H9 (cell line): ENCODE data around the gene SERPINB4. TPM values are rescaled to one million over a fixed set of nuclear protein-coding genes. Genes with fewer than 3 reads are reported as not detected.
A peak's percentile ranks its signal among the peaks of the same experiment; 100 is the strongest.

ENCODE experiments used
- DNase-seq: peaks from one replicate; pipeline ENCODE4 v3.0.0-alpha.2; 2017
- H2AFZ ChIP-seq: one replicate; pipeline ENCODE4 v1.6.1; 2013; ENCODE audit warnings: mild to moderate bottlenecking, low read length, control low read depth, moderate library complexity
- H2AK5ac ChIP-seq: 2 replicates; pipeline ENCODE4 v1.6.1; 2013; ENCODE audit warnings: low read length, control low read depth, mixed read lengths; ENCODE audit not compliant: insufficient read length
- H2BK120ac ChIP-seq: one replicate; pipeline ENCODE4 v1.6.1; 2013; ENCODE audit warnings: low read depth, mild to moderate bottlenecking, low read length, control low read depth, inconsistent platforms; ENCODE audit not compliant: poor library complexity, severe bottlenecking
- H2BK12ac ChIP-seq: 2 replicates; pipeline ENCODE4 v1.6.1; 2013; ENCODE audit warnings: low read length, control low read depth, mixed read lengths, low read depth; ENCODE audit not compliant: insufficient read length
- H2BK15ac ChIP-seq: 2 replicates; pipeline ENCODE4 v1.6.1; 2013; ENCODE audit warnings: low read depth, low read length, control low read depth
- H2BK20ac ChIP-seq: one replicate; pipeline ENCODE4 v1.6.1; 2013; ENCODE audit warnings: low read depth, mild to moderate bottlenecking, low read length, control low read depth, inconsistent platforms; ENCODE audit not compliant: poor library complexity, severe bottlenecking
- H2BK5ac ChIP-seq: 2 replicates; pipeline ENCODE4 v1.6.1; 2013; ENCODE audit warnings: low read length, control low read depth, mixed read lengths; ENCODE audit not compliant: insufficient read length
- H3K14ac ChIP-seq: 2 replicates; pipeline ENCODE4 v1.6.1; 2013; ENCODE audit warnings: low read length, control low read depth; ENCODE audit not compliant: insufficient read depth
- H3K18ac ChIP-seq: 2 replicates; pipeline ENCODE4 v1.6.1; 2013; ENCODE audit warnings: low read depth, mild to moderate bottlenecking, mixed read lengths, low read length, control low read depth; ENCODE audit not compliant: insufficient read length
- H3K23ac ChIP-seq: 2 replicates; pipeline ENCODE4 v1.6.1; 2013; ENCODE audit warnings: low read length, control low read depth, mixed read lengths, low read depth; ENCODE audit not compliant: insufficient read length
- H3K23me2 ChIP-seq: 2 replicates; pipeline ENCODE4 v1.6.1; 2013; ENCODE audit warnings: low read depth, mild to moderate bottlenecking, mixed read lengths, low read length, control low read depth; ENCODE audit not compliant: insufficient read length, poor library complexity, severe bottlenecking
- H3K27ac ChIP-seq: 2 replicates; pipeline ENCODE4 v1.5.1; 2013; ENCODE audit warnings: low read length, control low read depth, mixed read lengths, low read depth; ENCODE audit not compliant: insufficient read length
- H3K27me3 ChIP-seq: 2 replicates; pipeline ENCODE4 v1.6.1; 2013; ENCODE audit warnings: low read length, control low read depth, inconsistent platforms; ENCODE audit not compliant: insufficient read depth
- H3K4ac ChIP-seq: 2 replicates; pipeline ENCODE4 v1.6.1; 2013; ENCODE audit warnings: low read depth, mild to moderate bottlenecking, control low read depth, inconsistent platforms, low read length, moderate library complexity
- H3K4me1 ChIP-seq: 2 replicates; pipeline ENCODE4 v1.6.1; 2013; ENCODE audit warnings: low read length, control low read depth, inconsistent platforms; ENCODE audit not compliant: insufficient read depth
- H3K4me2 ChIP-seq: 2 replicates; pipeline ENCODE4 v1.6.1; 2013; ENCODE audit warnings: low read length, control low read depth, mixed read lengths; ENCODE audit not compliant: insufficient read length, insufficient read depth
- H3K56ac ChIP-seq: 2 replicates; pipeline ENCODE4 v1.6.1; 2013; ENCODE audit warnings: low read depth, mild to moderate bottlenecking, mixed read lengths, low read length, control low read depth; ENCODE audit not compliant: insufficient read length
- H3K79me1 ChIP-seq: 2 replicates; pipeline ENCODE4 v1.6.1; 2013; ENCODE audit warnings: low read depth, mild to moderate bottlenecking, moderate library complexity, low read length, control low read depth, inconsistent platforms; ENCODE audit not compliant: insufficient read depth, poor library complexity, severe bottlenecking
- H3K79me2 ChIP-seq: 2 replicates; pipeline ENCODE4 v1.6.1; 2013; ENCODE audit warnings: low read length, control low read depth, inconsistent platforms; ENCODE audit not compliant: insufficient read depth
- H3K9ac ChIP-seq: 2 replicates; pipeline ENCODE4 v1.6.1; 2013; ENCODE audit warnings: low read length, control low read depth, mixed read lengths; ENCODE audit not compliant: insufficient read length; ENCODE audit errors: extremely low read depth
- H3K9me3 ChIP-seq: one replicate; pipeline ENCODE4 v1.6.1; 2013; ENCODE audit warnings: low read depth, low read length, inconsistent platforms; ENCODE audit not compliant: control insufficient read depth
- H3T11ph ChIP-seq: one replicate; pipeline ENCODE4 v1.6.1; 2013; ENCODE audit warnings: mild to moderate bottlenecking, low read length, control low read depth, inconsistent platforms
- H4K20me1 ChIP-seq: one replicate; pipeline ENCODE4 v1.6.1; 2013; ENCODE audit not compliant: control insufficient read depth, insufficient read length, insufficient read depth
- H4K5ac ChIP-seq: 2 replicates; pipeline ENCODE4 v1.6.1; 2013; ENCODE audit warnings: low read depth, mild to moderate bottlenecking, mixed read lengths, low read length, control low read depth; ENCODE audit not compliant: insufficient read length
- H4K8ac ChIP-seq: replicated peaks from 2 replicates; pipeline ENCODE4 v1.6.1; 2013; ENCODE audit warnings: low read length, control low read depth, mixed read lengths, low read depth; ENCODE audit not compliant: insufficient read length
- H4K91ac ChIP-seq: 2 replicates; pipeline ENCODE4 v1.6.1; 2013; ENCODE audit warnings: low read depth, mild to moderate bottlenecking, moderate library complexity, mixed read lengths, low read length, control low read depth; ENCODE audit not compliant: insufficient read length
- H3K27ac Mint-ChIP-seq, 3 experiments: 2 replicates in 2 of 3; 3 replicates in 1 of 3; pipeline ENCODE4 v1.8.0; 2020 to 2021; ENCODE audit warnings: mixed read lengths in 3 of 3, mild to moderate bottlenecking in 1 of 3, moderate library complexity in 1 of 3
- H3K27me3 Mint-ChIP-seq: 2 replicates; pipeline ENCODE4 v1.8.0; 2021; ENCODE audit warnings: low read depth, mild to moderate bottlenecking, moderate library complexity, mixed read lengths
- H3K36me3 Mint-ChIP-seq, 3 experiments: 2 replicates in 2 of 3; 3 replicates in 1 of 3; pipeline ENCODE4 v1.8.0; 2020 to 2021; ENCODE audit warnings: low read depth in 3 of 3, mixed read lengths in 3 of 3; ENCODE audit not compliant: insufficient read depth in 1 of 3
- H3K4me1 Mint-ChIP-seq, 2 experiments: 2 replicates each; pipeline ENCODE4 v1.8.0; 2020; ENCODE audit warnings: mixed read lengths in 2 of 2
- H3K4me3 Mint-ChIP-seq, 2 experiments: 2 replicates in 1 of 2; 3 replicates in 1 of 2; pipeline ENCODE4 v1.8.0; 2020 to 2021; ENCODE audit warnings: mild to moderate bottlenecking in 2 of 2, mixed read lengths in 2 of 2, moderate library complexity in 1 of 2
- H3K9me3 Mint-ChIP-seq, 2 experiments: 2 replicates in 1 of 2; 3 replicates in 1 of 2; pipeline ENCODE4 v1.8.0; 2020; ENCODE audit warnings: mild to moderate bottlenecking in 2 of 2, mixed read lengths in 2 of 2, moderate library complexity in 1 of 2
- WGBS: extraction: QIAGEN DNeasy Blood & Tissue Kit; methylation state at CpG from one replicate; pipeline ENCODE4 v1.1.7; 2013; ENCODE audit warnings: missing lambda C conversion rate, low lambda C conversion rate, mixed read lengths; ENCODE audit not compliant: insufficient read length; ENCODE audit errors: extremely low coverage; 5-methylcytosine and 5-hydroxymethylcytosine counted together
- total RNA-seq: library from RNA; stranded (reverse); gene quantifications from 2 replicates; pipeline ENCODE4 v1.2.1, GENCODE V29; 2021
- TF ChIP-seq, protein P1 (sequence below): fragments of 200-600 bp; sonication (generic); conservative IDR thresholded peaks from 3 replicates; pipeline ENCODE4 v1.8.0; 2021; ENCODE audit warnings: antibody characterized with exemption, mild to moderate bottlenecking

SERPINB4 gene
- total RNA-seq, 1 experiment from 2014 or later, result 4.1 TPM

DNA sequence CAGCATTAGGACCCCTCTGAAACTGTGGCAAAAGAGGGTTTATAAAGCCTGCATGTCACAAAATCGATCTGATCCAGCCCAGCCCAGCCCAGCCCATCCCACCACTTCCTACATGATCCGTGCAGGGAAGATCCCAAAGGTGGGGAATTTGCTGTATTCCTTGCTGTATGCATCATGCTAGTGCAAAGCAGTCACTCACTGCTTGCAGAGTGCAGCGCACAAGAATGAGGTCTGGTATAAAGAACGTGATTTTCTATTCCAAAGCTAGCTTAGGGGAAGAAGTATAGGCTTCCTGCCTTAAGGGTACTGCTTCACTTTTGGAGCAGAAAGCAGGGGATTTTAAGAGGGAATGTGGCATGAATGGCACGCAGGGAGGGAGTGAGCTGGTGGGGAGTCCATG is 39.8 kb upstream of the SERPINB4 start:
- no peak overlapping the region for H3K14ac ChIP-seq
- no CpG with 5 or more reads among the region's 5 CpGs for WGBS
- H2BK20ac ChIP-seq, result no peak overlapping the region
- H3K4ac ChIP-seq, result no peak overlapping the region
- no peak overlapping the region for H3K4me2 ChIP-seq
- no peaks in the 10 kb centered on the region for H3K27me3 ChIP-seq
- H3T11ph ChIP-seq, result no peak overlapping the region
- no peak overlapping the region for H4K5ac ChIP-seq
- no peaks in the 10 kb centered on the region for H3K79me2 ChIP-seq
- H3K79me1 ChIP-seq, result no peaks in the 10 kb centered on the region
- peaks cover 0 to 2% of the 10 kb centered on the region in 2 experiments for H3K9me3 Mint-ChIP-seq
- H3K27ac Mint-ChIP-seq, result peak overlapping the region in 1 of 3 experiments; percentile 41; a peak in 3 of 7 replicates
- no peak overlapping the region for H3K4me3 Mint-ChIP-seq
- H3K23ac ChIP-seq, result no peak overlapping the region
- H2BK120ac ChIP-seq, result no peak overlapping the region
- H3K27me3 Mint-ChIP-seq, result no peaks in the 10 kb centered on the region; the same call in 1 of the 2 replicates
- H2BK5ac ChIP-seq, result no peak overlapping the region
- H2BK15ac ChIP-seq, result no peak overlapping the region
- no peak overlapping the region for H2AK5ac ChIP-seq
- H4K20me1 ChIP-seq, result no peaks in the 10 kb centered on the region
- no peak overlapping the region for H3K18ac ChIP-seq
- no peak overlapping the region for H3K27ac ChIP-seq
- no peak overlapping the region for H4K91ac ChIP-seq
- H2BK12ac ChIP-seq, result no peak overlapping the region
- no peak overlapping the region for H4K8ac ChIP-seq
- TF ChIP-seq, protein P1, sequence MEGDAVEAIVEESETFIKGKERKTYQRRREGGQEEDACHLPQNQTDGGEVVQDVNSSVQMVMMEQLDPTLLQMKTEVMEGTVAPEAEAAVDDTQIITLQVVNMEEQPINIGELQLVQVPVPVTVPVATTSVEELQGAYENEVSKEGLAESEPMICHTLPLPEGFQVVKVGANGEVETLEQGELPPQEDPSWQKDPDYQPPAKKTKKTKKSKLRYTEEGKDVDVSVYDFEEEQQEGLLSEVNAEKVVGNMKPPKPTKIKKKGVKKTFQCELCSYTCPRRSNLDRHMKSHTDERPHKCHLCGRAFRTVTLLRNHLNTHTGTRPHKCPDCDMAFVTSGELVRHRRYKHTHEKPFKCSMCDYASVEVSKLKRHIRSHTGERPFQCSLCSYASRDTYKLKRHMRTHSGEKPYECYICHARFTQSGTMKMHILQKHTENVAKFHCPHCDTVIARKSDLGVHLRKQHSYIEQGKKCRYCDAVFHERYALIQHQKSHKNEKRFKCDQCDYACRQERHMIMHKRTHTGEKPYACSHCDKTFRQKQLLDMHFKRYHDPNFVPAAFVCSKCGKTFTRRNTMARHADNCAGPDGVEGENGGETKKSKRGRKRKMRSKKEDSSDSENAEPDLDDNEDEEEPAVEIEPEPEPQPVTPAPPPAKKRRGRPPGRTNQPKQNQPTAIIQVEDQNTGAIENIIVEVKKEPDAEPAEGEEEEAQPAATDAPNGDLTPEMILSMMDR, result no peak
- DNase-seq, result no peak
- no peak overlapping the region for H3K56ac ChIP-seq
- no peak overlapping the region for H3K9ac ChIP-seq
- H3K23me2 ChIP-seq, result no peaks in the 10 kb centered on the region
- H3K4me1 ChIP-seq, result peaks cover 4% of the 10 kb centered on the region; the same call in 1 of the 2 replicates
- no peaks in the 10 kb centered on the region for H3K9me3 ChIP-seq
- no peak overlapping the region for H2AFZ ChIP-seq
- peaks cover 16% of the 10 kb centered on the region in 2 experiments for H3K4me1 Mint-ChIP-seq
- H3K36me3 Mint-ChIP-seq, result peaks cover 0 to 11% (median 0%) of the 10 kb centered on the region in 3 experiments; a peak in 3 of 7 replicates
